ENCODE measurements around the gene KRT35.

Gene KRT35

GRCh38 chr17:41437254-41437653, 43.7 kb downstream of the KRT35 start:
- H3K4me1 ChIP-seq (ENCODE audit: control insufficient read depth, insufficient read depth, low read length), result no peaks in the 10 kb centered on the region
- ChIA-PET POLR2A (no interaction called here), CTCF (interaction anchor here (1.7 kb wide), 1 partner anchor 225 kb away, joined by 5 read pairs; no protein-coding TSS in a partner anchor)
- no peak overlapping the region for H3K27ac ChIP-seq (ENCODE audit: extremely low read depth, low read depth, low read length)
- H3K36me3 ChIP-seq (ENCODE audit: control insufficient read depth in 2 of 2, insufficient read depth in 1 of 2, low read length in 2 of 2), result no peaks in the 10 kb centered on the region
- no peak for TF ChIP-seq BCL11B (tag by site-specific recombination; IDR thresholded peaks at IDR 0.05; ENCODE audit: low read depth)
- peak; percentile 73 for TF ChIP-seq SCRT2 (tag by site-specific recombination; IDR thresholded peaks at IDR 0.05)
- TF ChIP-seq SCRT1 (tag by site-specific recombination; IDR thresholded peaks at IDR 0.05; ENCODE audit: borderline replicate concordance), result peak; percentile 56; the same call in 1 of the 2 replicates
- no peak for TF ChIP-seq ZNF37A (tag by site-specific recombination; IDR thresholded peaks at IDR 0.05)
- no peaks in the 10 kb centered on the region for H3K9me3 ChIP-seq (ENCODE audit: control insufficient read depth, insufficient read depth, low read depth, low read length)
- no peak overlapping the region for H3K4me3 ChIP-seq (ENCODE audit: low read depth, low read length)

- Histone ChIP-seq H3K4me3 (ENCODE audit: low read depth, low read length) (no peak overlapping the region), H3K9me3 (ENCODE audit: control insufficient read depth, insufficient read depth, low read depth, low read length) (no peaks in the 10 kb centered on the region), H3K4me1 (ENCODE audit: control insufficient read depth, insufficient read depth, low read length) (no peaks in the 10 kb centered on the region), H3K36me3 (ENCODE audit: control insufficient read depth in 2 of 2, insufficient read depth in 1 of 2, low read length in 2 of 2) (no peaks in the 10 kb centered on the region), H3K27ac (ENCODE audit: extremely low read depth, low read depth, low read length) (no peak overlapping the region)
- ChIA-PET CTCF (interaction anchor here (0.6 to 3.0 kb wide), 5 partner anchors 33 to 228 kb away, joined by 3 to 9 read pairs (median 4); no protein-coding TSS in a partner anchor), POLR2A (interaction anchor here (0.5 kb wide), 1 partner anchor 29 kb away, joined by 4 read pairs; no protein-coding TSS in a partner anchor)
- TF ChIP-seq TSHZ1 (tag by site-specific recombination; IDR thresholded peaks at IDR 0.05; ENCODE audit: borderline replicate concordance), result no peak
- TF ChIP-seq ZBTB8A (tag by site-specific recombination; IDR thresholded peaks at IDR 0.05), result no peak
- no peak for TF ChIP-seq BCL11B (tag by site-specific recombination; IDR thresholded peaks at IDR 0.05; ENCODE audit: low read depth)
- no peak for TF ChIP-seq ZNF501 (tag by site-specific recombination; IDR thresholded peaks at IDR 0.05)
- no peak for TF ChIP-seq PRDM6 (tag by site-specific recombination; IDR thresholded peaks at IDR 0.05)
- TF ChIP-seq ZNF677 (tag by site-specific recombination; IDR thresholded peaks at IDR 0.05), result no peak
- TF ChIP-seq ZNF133 (tag by site-specific recombination; IDR thresholded peaks at IDR 0.05), result no peak
- no peak for TF ChIP-seq ZNF596 (tag by site-specific recombination; IDR thresholded peaks at IDR 0.05)
- TF ChIP-seq IKZF3 (tag by site-specific recombination; IDR thresholded peaks at IDR 0.05), result no peak
Measured at GRCh38 chr17:41434415-41434814, 46.5 kb downstream of the KRT35 start.

GRCh38 chr17:41434005-41434404, 46.9 kb downstream of the KRT35 start:
- H3K4me3 ChIP-seq (ENCODE audit: low read depth, low read length), result no peak overlapping the region
- ChIA-PET CTCF (interaction anchor here (0.7 to 3.0 kb wide), 4 partner anchors 11 to 228 kb away, joined by 3 to 9 read pairs (median 3); no protein-coding TSS in a partner anchor), POLR2A (interaction anchor here (0.5 kb wide), 1 partner anchor 29 kb away, joined by 4 read pairs; no protein-coding TSS in a partner anchor)
- H3K4me1 ChIP-seq (ENCODE audit: control insufficient read depth, insufficient read depth, low read length), result no peaks in the 10 kb centered on the region
- H3K9me3 ChIP-seq (ENCODE audit: control insufficient read depth, insufficient read depth, low read depth, low read length), result no peaks in the 10 kb centered on the region
- H3K36me3 ChIP-seq (ENCODE audit: control insufficient read depth in 2 of 2, insufficient read depth in 1 of 2, low read length in 2 of 2), result no peaks in the 10 kb centered on the region
- H3K27ac ChIP-seq (ENCODE audit: extremely low read depth, low read depth, low read length), result no peak overlapping the region
- TF ChIP-seq OSR2 (tag by site-specific recombination; IDR thresholded peaks at IDR 0.05) (no peak), ZNF155 (tag by site-specific recombination; IDR thresholded peaks at IDR 0.05) (no peak), REST (tag by site-specific recombination; IDR thresholded peaks at IDR 0.05) (no peak), REPIN1 (tag by site-specific recombination; IDR thresholded peaks at IDR 0.05; ENCODE audit: low read depth) (no peak), ZNF112 (tag by site-specific recombination; IDR thresholded peaks at IDR 0.05) (no peak), MYNN (tag by site-specific recombination; IDR thresholded peaks at IDR 0.05; ENCODE audit: borderline replicate concordance) (no peak), YY2 (tag by site-specific recombination; IDR thresholded peaks at IDR 0.05) (no peak), ZNF580 (tag by site-specific recombination; IDR thresholded peaks at IDR 0.05) (no peak), MZF1 (tag by site-specific recombination; IDR thresholded peaks at IDR 0.05; ENCODE audit: borderline replicate concordance) (no peak), ZBTB20 (tag by site-specific recombination; IDR thresholded peaks at IDR 0.05) (no peak)
